Measurements from ENCODE around the gene EPHA5.
"Not testable (repeated sequence)": the region's sequence is repeated elsewhere in the genome, so short reads cannot be mapped to it uniquely, and the experiment has no call there.

EPHA5 gene

GRCh38 chr4:65344278-65344825 lies 325.9 kb downstream of the EPHA5 start:
- no peak for DNase-seq

- DNase-seq: no peak
Measured at GRCh38 chr4:65343342-65343741, 326.9 kb downstream of the EPHA5 start.

- DNase-seq: no peak
Measured at GRCh38 chr4:65341557-65341956, 328.7 kb downstream of the EPHA5 start.

GRCh38 chr4:65340382-65341109 lies 329.7 kb downstream of the EPHA5 start:
- DNase-seq: no peak

- DNase-seq: no peak
Measured at GRCh38 chr4:65337371-65337770, 332.9 kb downstream of the EPHA5 start.

GRCh38 chr4:65336465-65336864 lies 333.8 kb downstream of the EPHA5 start:
- DNase-seq: no peak

GRCh38 chr4:65316534-65316933 lies 353.8 kb downstream of the EPHA5 start:
- no peak for DNase-seq

GRCh38 chr4:65311120-65311519 lies 359.2 kb downstream of the EPHA5 start:
- no peak for DNase-seq

GRCh38 chr4:65310586-65310985 lies 359.7 kb downstream of the EPHA5 start:
- no peak for DNase-seq

GRCh38 chr4:65308626-65309025 lies 361.7 kb downstream of the EPHA5 start:
- DNase-seq: not testable (repeated sequence)

- DNase-seq: no peak
Measured at GRCh38 chr4:65302145-65302544, 368.1 kb downstream of the EPHA5 start.

GRCh38 chr4:65296246-65296645 lies 374.0 kb downstream of the EPHA5 start:
- DNase-seq: no peak

GRCh38 chr4:65287071-65287470 lies 383.2 kb downstream of the EPHA5 start:
- DNase-seq: no peak

Data from NCI-H187 treated with DMSO at 0.1 percent for 48 hours (cell line).